ENCODE data around the gene RMND1. TPM values are rescaled to one million over a fixed set of nuclear protein-coding genes. Genes with fewer than 3 reads are reported as not detected.

Gene RMND1
- polyA plus RNA-seq, 2 donors: 9.6 to 10.6 TPM

GRCh38 chr6:151442371-151442770 lies 9.6 kb downstream of the RMND1 start:
- no peaks in the 10 kb centered on the region for H3K4me1 ChIP-seq (ENCODE audit: control insufficient read depth in 2 of 2, insufficient read depth in 2 of 2, low read length in 1 of 2)
- H3K4me3 ChIP-seq (ENCODE audit: low read depth in 1 of 2, low read length in 2 of 2): no peak overlapping the region
- H3K9me3 ChIP-seq (ENCODE audit: control insufficient read depth in 2 of 2, insufficient read depth in 1 of 2, low read depth in 1 of 2, low read length in 1 of 2): no peaks in the 10 kb centered on the region
- H3K27me3 ChIP-seq (ENCODE audit: control insufficient read depth in 1 of 2, insufficient read depth in 2 of 2, low read length in 2 of 2): no peaks in the 10 kb centered on the region
- peaks cover 0 to 3% of the 10 kb centered on the region in 2 donors for H3K36me3 ChIP-seq (ENCODE audit: control insufficient read depth in 2 of 2, insufficient read depth in 2 of 2, low read length in 1 of 2)
- 88% methylated on average over 9 of the region's 9 CpGs for whole genome bisulfite sequencing, 2 donors
- no peak overlapping the region for H3K27ac ChIP-seq (ENCODE audit: low read depth in 2 of 2, low read length in 1 of 2)

DNA sequence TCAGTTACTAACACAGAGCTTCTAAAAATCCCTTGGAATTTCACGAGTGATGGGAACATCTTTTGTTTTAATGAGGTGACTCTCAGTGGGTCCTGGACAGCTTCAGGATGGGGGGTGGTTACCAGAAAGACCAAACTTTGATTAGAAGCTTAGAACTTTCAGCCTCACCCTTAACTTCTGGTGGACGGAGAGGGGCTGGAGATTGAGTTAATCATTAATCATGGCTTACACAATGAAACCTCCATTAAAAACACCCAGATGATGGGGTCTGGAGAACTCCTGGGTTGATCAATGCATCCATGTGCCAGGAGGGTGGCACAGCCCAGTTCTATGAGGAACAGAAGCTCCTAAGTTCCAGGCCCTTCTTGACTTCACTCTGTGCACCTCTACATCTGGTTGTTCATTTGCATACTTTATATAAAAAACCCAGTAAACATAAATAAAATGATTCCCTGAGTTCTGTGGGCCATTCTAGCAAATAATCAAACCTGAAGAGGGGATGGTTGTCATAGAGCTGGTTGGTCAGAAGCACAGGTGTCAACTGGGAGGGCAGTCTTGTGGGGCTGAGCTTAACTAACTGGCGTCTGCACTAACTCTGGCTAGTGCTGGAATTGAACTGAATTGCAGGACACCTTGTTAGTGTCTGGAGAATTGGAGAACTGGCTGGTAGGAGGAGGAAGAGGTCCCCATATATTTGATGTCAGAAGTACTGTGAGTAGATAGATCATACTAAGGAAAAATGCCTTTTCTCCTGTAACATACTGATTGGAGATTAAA lies 10.3 kb downstream of the RMND1 start:
- Histone ChIP-seq H3K4me1 (ENCODE audit: control insufficient read depth in 2 of 2, insufficient read depth in 2 of 2, low read length in 1 of 2) (no peaks in the 10 kb centered on the region), H3K9me3 (ENCODE audit: control insufficient read depth in 2 of 2, insufficient read depth in 1 of 2, low read depth in 1 of 2, low read length in 1 of 2) (no peaks in the 10 kb centered on the region), H3K27me3 (ENCODE audit: control insufficient read depth in 1 of 2, insufficient read depth in 2 of 2, low read length in 2 of 2) (no peaks in the 10 kb centered on the region), H3K27ac (ENCODE audit: low read depth in 2 of 2, low read length in 1 of 2) (no peak overlapping the region), H3K4me3 (ENCODE audit: low read depth in 1 of 2, low read length in 2 of 2) (no peak overlapping the region), H3K36me3 (ENCODE audit: control insufficient read depth in 2 of 2, insufficient read depth in 2 of 2, low read length in 1 of 2) (peaks cover 0 to 3% of the 10 kb centered on the region in 2 donors)
- 70 to 74% methylated on average over 3 of the region's 3 CpGs for WGBS, 2 donors

DNA sequence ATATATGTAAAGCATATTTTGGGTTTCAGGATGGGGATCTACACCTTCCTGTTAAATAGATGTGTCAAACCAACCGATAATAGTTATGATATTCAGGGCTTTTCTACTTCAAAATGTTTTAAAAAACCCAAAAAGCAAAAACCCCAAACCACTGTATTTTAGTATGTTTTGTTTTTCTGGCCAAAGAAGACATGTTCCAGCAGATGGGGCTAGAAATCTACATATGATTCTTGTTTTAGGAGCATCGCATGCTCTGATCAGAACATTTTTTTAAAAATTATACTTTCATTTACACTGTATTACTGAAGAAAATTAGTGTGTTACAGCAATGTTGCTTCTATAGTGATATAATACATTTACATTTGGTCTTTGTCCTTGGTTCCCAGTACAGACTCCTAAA lies 11.0 kb downstream of the RMND1 start:
- H3K9me3 ChIP-seq (ENCODE audit: control insufficient read depth in 2 of 2, insufficient read depth in 1 of 2, low read depth in 1 of 2, low read length in 1 of 2): no peaks in the 10 kb centered on the region
- no peaks in the 10 kb centered on the region for H3K27me3 ChIP-seq (ENCODE audit: control insufficient read depth in 1 of 2, insufficient read depth in 2 of 2, low read length in 2 of 2)
- H3K36me3 ChIP-seq (ENCODE audit: control insufficient read depth in 2 of 2, insufficient read depth in 2 of 2, low read length in 1 of 2): peaks cover 0 to 3% of the 10 kb centered on the region in 2 donors
- H3K27ac ChIP-seq (ENCODE audit: low read depth in 2 of 2, low read length in 1 of 2): no peak overlapping the region
- H3K4me3 ChIP-seq (ENCODE audit: low read depth in 1 of 2, low read length in 2 of 2): no peak overlapping the region
- no peaks in the 10 kb centered on the region for H3K4me1 ChIP-seq (ENCODE audit: control insufficient read depth in 2 of 2, insufficient read depth in 2 of 2, low read length in 1 of 2)
- WGBS, 2 donors: 62 to 69% methylated on average over 2 of the region's 2 CpGs

DNA sequence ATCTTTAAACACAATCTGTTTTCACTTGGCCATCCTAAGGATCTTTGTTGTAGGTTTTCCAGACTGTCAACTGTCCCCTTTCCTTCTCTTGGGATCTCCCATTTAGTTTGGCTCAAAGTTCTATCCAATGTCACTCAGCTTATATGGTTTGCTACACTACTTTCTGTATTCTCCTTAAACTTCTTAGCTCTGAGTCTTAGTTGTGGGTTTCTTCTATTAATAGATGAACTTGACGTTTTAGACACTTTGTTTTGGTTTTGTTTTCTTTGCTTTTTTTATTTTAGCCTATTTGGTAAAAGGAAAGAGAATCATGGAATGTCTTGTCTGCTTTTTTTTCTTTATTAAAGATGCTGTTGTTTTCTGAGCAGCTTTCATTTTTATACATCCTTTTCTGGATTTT lies 11.4 kb downstream of the RMND1 start:
- H3K9me3 ChIP-seq (ENCODE audit: control insufficient read depth in 2 of 2, insufficient read depth in 1 of 2, low read depth in 1 of 2, low read length in 1 of 2): no peaks in the 10 kb centered on the region
- no peaks in the 10 kb centered on the region for H3K4me1 ChIP-seq (ENCODE audit: control insufficient read depth in 2 of 2, insufficient read depth in 2 of 2, low read length in 1 of 2)
- peaks cover 0 to 3% of the 10 kb centered on the region in 2 donors for H3K36me3 ChIP-seq (ENCODE audit: control insufficient read depth in 2 of 2, insufficient read depth in 2 of 2, low read length in 1 of 2)
- no peak overlapping the region for H3K27ac ChIP-seq (ENCODE audit: low read depth in 2 of 2, low read length in 1 of 2)
- no peak overlapping the region for H3K4me3 ChIP-seq (ENCODE audit: low read depth in 1 of 2, low read length in 2 of 2)
- no peaks in the 10 kb centered on the region for H3K27me3 ChIP-seq (ENCODE audit: control insufficient read depth in 1 of 2, insufficient read depth in 2 of 2, low read length in 2 of 2)
- 15 to 27% methylated on average over 1 of the region's 1 CpG for WGBS, 2 donors

- H3K4me1 ChIP-seq (ENCODE audit: control insufficient read depth in 2 of 2, insufficient read depth in 2 of 2, low read length in 1 of 2): no peaks in the 10 kb centered on the region
- H3K27ac ChIP-seq (ENCODE audit: low read depth in 2 of 2, low read length in 1 of 2): no peak overlapping the region
Observed at GRCh38 chr6:151437401-151437800, 14.5 kb downstream of the RMND1 start.

DNA sequence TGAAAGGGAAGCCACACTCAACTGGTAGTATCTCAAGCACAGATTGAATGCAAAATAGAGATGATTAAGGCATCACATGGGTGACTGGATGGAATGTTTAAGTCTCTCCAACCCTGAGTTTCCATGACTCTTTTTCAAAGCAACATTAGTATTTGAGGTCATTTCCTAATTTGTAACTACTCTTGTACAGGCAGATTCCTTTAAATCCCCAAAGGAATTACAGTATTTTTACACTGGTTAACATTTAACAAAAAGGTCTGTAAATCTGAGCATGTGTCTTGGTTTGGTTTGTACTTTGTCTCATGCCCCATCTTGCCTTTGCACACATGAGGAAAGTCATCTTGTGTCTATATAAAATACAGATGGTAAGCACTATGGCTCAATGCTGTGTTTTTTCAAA lies 15.1 kb downstream of the RMND1 start:
- Histone ChIP-seq H3K27me3 (ENCODE audit: control insufficient read depth in 1 of 2, insufficient read depth in 2 of 2, low read length in 2 of 2) (no peaks in the 10 kb centered on the region), H3K4me3 (ENCODE audit: low read depth in 1 of 2, low read length in 2 of 2) (no peak overlapping the region), H3K9me3 (ENCODE audit: control insufficient read depth in 2 of 2, insufficient read depth in 1 of 2, low read depth in 1 of 2, low read length in 1 of 2) (no peaks in the 10 kb centered on the region), H3K36me3 (ENCODE audit: control insufficient read depth in 2 of 2, insufficient read depth in 2 of 2, low read length in 1 of 2) (no peaks in the 10 kb centered on the region), H3K4me1 (ENCODE audit: control insufficient read depth in 2 of 2, insufficient read depth in 2 of 2, low read length in 1 of 2) (no peaks in the 10 kb centered on the region), H3K27ac (ENCODE audit: low read depth in 2 of 2, low read length in 1 of 2) (peak overlapping the region in 1 of 2 donors; percentile 22)

More at GRCh38 chr6:151437401-151437800, 14.5 kb downstream of the RMND1 start:
- no peaks in the 10 kb centered on the region for H3K27me3 ChIP-seq (ENCODE audit: control insufficient read depth in 1 of 2, insufficient read depth in 2 of 2, low read length in 2 of 2)
- no peaks in the 10 kb centered on the region for H3K36me3 ChIP-seq (ENCODE audit: control insufficient read depth in 2 of 2, insufficient read depth in 2 of 2, low read length in 1 of 2)
- no peak overlapping the region for H3K4me3 ChIP-seq (ENCODE audit: low read depth in 1 of 2, low read length in 2 of 2)
- H3K9me3 ChIP-seq (ENCODE audit: control insufficient read depth in 2 of 2, insufficient read depth in 1 of 2, low read depth in 1 of 2, low read length in 1 of 2): no peaks in the 10 kb centered on the region

- no peaks in the 10 kb centered on the region for H3K27me3 ChIP-seq (ENCODE audit: control insufficient read depth in 1 of 2, insufficient read depth in 2 of 2, low read length in 2 of 2)
- peaks cover 2% of the 10 kb centered on the region in 2 donors for H3K36me3 ChIP-seq (ENCODE audit: control insufficient read depth in 2 of 2, insufficient read depth in 2 of 2, low read length in 1 of 2)
- H3K9me3 ChIP-seq (ENCODE audit: control insufficient read depth in 2 of 2, insufficient read depth in 1 of 2, low read depth in 1 of 2, low read length in 1 of 2): no peaks in the 10 kb centered on the region
- WGBS, 2 donors: 60 to 61% methylated on average over 3 of the region's 3 CpGs
- H3K27ac ChIP-seq (ENCODE audit: low read depth in 2 of 2, low read length in 1 of 2): peak overlapping the region in 1 of 2 donors; percentile 22
- H3K4me3 ChIP-seq (ENCODE audit: low read depth in 1 of 2, low read length in 2 of 2): no peak overlapping the region
- H3K4me1 ChIP-seq (ENCODE audit: control insufficient read depth in 2 of 2, insufficient read depth in 2 of 2, low read length in 1 of 2): no peaks in the 10 kb centered on the region
Observed at GRCh38 chr6:151436300-151436699, 15.6 kb downstream of the RMND1 start.

DNA sequence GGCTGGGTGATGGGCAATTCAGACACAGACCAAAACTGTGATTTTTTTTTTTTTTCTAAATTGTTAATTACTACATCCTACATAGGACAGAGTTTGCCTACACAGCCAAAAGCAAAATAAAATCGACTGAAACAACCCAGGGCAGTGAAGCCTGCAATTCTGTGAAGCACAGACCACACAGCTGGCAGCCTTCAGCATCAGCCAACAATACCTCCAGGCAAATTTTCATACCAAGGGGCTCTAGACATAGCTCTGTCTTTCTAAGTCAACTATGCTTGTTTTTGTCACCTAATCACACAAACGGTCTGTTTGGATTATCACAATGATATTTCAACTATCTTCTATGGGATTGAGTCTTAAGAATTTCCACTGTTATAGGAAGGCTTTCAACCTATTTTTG lies 17.6 kb downstream of the RMND1 start:
- no peak overlapping the region for H3K27ac ChIP-seq (ENCODE audit: low read depth in 2 of 2, low read length in 1 of 2)
- H3K9me3 ChIP-seq (ENCODE audit: control insufficient read depth in 2 of 2, insufficient read depth in 1 of 2, low read depth in 1 of 2, low read length in 1 of 2): no peaks in the 10 kb centered on the region
- no peak overlapping the region for H3K4me3 ChIP-seq (ENCODE audit: low read depth in 1 of 2, low read length in 2 of 2)
- no peaks in the 10 kb centered on the region for H3K4me1 ChIP-seq (ENCODE audit: control insufficient read depth in 2 of 2, insufficient read depth in 2 of 2, low read length in 1 of 2)
- no peaks in the 10 kb centered on the region for H3K27me3 ChIP-seq (ENCODE audit: control insufficient read depth in 1 of 2, insufficient read depth in 2 of 2, low read length in 2 of 2)
- peaks cover 6 to 7% of the 10 kb centered on the region in 2 donors for H3K36me3 ChIP-seq (ENCODE audit: control insufficient read depth in 2 of 2, insufficient read depth in 2 of 2, low read length in 1 of 2)
- WGBS, 2 donors: 32 to 52% methylated on average over 2 of the region's 2 CpGs

- Histone ChIP-seq H3K27ac (ENCODE audit: low read depth in 2 of 2, low read length in 1 of 2) (no peak overlapping the region), H3K9me3 (ENCODE audit: control insufficient read depth in 2 of 2, insufficient read depth in 1 of 2, low read depth in 1 of 2, low read length in 1 of 2) (no peaks in the 10 kb centered on the region), H3K4me3 (ENCODE audit: low read depth in 1 of 2, low read length in 2 of 2) (no peak overlapping the region), H3K36me3 (ENCODE audit: control insufficient read depth in 2 of 2, insufficient read depth in 2 of 2, low read length in 1 of 2) (peaks cover 7 to 10% of the 10 kb centered on the region in 2 donors), H3K27me3 (ENCODE audit: control insufficient read depth in 1 of 2, insufficient read depth in 2 of 2, low read length in 2 of 2) (no peaks in the 10 kb centered on the region), H3K4me1 (ENCODE audit: control insufficient read depth in 2 of 2, insufficient read depth in 2 of 2, low read length in 1 of 2) (no peaks in the 10 kb centered on the region)
- 71 to 78% methylated on average over 4 of the region's 4 CpGs for WGBS, 2 donors
Observed at GRCh38 chr6:151432651-151433050, 19.3 kb downstream of the RMND1 start.

GRCh38 chr6:151431337-151431736 lies 20.6 kb downstream of the RMND1 start:
- H3K27ac ChIP-seq (ENCODE audit: low read depth in 2 of 2, low read length in 1 of 2): no peak overlapping the region
- whole genome bisulfite sequencing, 2 donors: 95 to 97% methylated on average over 3 of the region's 3 CpGs
- H3K4me1 ChIP-seq (ENCODE audit: control insufficient read depth in 2 of 2, insufficient read depth in 2 of 2, low read length in 1 of 2): no peaks in the 10 kb centered on the region
- no peak overlapping the region for H3K4me3 ChIP-seq (ENCODE audit: low read depth in 1 of 2, low read length in 2 of 2)
- no peaks in the 10 kb centered on the region for H3K9me3 ChIP-seq (ENCODE audit: control insufficient read depth in 2 of 2, insufficient read depth in 1 of 2, low read depth in 1 of 2, low read length in 1 of 2)
- no peaks in the 10 kb centered on the region for H3K27me3 ChIP-seq (ENCODE audit: control insufficient read depth in 1 of 2, insufficient read depth in 2 of 2, low read length in 2 of 2)
- peaks cover 7 to 10% of the 10 kb centered on the region in 2 donors for H3K36me3 ChIP-seq (ENCODE audit: control insufficient read depth in 2 of 2, insufficient read depth in 2 of 2, low read length in 1 of 2)

Data from esophagus (tissue), 2 donors.